Activated naive CD4-positive, alpha-beta T cell treated with anti-CD3 and anti-CD28 coated beads, Interleukin-2, amount 50 U/mL, for 72 hours (primary cell): ENCODE measurements around the gene TFDP2. TPM values are rescaled to one million over a fixed set of nuclear protein-coding genes. Genes with fewer than 3 reads are reported as not detected.

Experiments
- ATAC-seq, 2 donors: fragments of 150-1000 bp; cut with Tn5 transposase; 2 replicates each; pipeline ENCODE4 v1.10.0; 2021; ENCODE audit warnings: mild to moderate bottlenecking in 2 of 2, moderate library complexity in 2 of 2
- DNase-seq, 2 donors: peaks; one replicate each; pipeline ENCODE4 v3.0.0; 2021 to 2022; ENCODE audit warnings: low spot score in 2 of 2
- H3K27ac Mint-ChIP-seq, 2 donors: one replicate each; pipeline ENCODE4 v1.8.0; 2022; ENCODE audit warnings: mild to moderate bottlenecking in 2 of 2, mixed read lengths in 2 of 2
- H3K36me3 Mint-ChIP-seq, 2 donors: one replicate each; pipeline ENCODE4 v1.8.0; 2022; ENCODE audit warnings: mixed read lengths in 2 of 2
- H3K9me3 Mint-ChIP-seq, 2 donors: one replicate each; pipeline ENCODE4 v1.8.0; 2022; ENCODE audit warnings: mixed read lengths in 2 of 2
- total RNA-seq, 2 donors: library from RNA; stranded (reverse); gene quantifications; one replicate each; pipeline ENCODE4 v1.2.3, GENCODE V29; 2022

Gene TFDP2
- total RNA-seq, 2 donors from 2014 or later: 22.7 to 28.5 TPM

DNA sequence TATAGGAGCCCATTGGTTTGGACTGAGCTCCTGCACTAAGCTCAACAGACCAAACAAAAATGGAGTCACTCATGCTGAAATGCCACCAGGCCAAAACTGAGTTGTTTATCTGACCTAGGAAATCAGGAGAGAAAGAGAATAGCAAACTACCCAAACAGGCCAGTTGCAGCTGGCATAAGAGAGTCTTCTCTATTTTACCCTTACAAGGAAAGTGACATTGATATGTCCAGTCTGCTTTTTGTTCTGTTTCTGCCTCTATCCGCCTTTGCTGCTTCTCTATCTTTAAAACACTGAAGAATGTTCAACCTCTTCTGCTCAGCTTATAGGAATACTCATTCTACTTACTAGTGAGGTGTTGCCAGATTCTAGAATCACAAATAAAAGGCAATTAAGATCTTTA is 177.8 kb downstream of the TFDP2 start:
- no peak for ATAC-seq
- H3K27ac Mint-ChIP-seq: no peak overlapping the region
- H3K36me3 Mint-ChIP-seq: no peaks in the 10 kb centered on the region
- no peaks in the 10 kb centered on the region for H3K9me3 Mint-ChIP-seq
- DNase-seq: no peak

DNA sequence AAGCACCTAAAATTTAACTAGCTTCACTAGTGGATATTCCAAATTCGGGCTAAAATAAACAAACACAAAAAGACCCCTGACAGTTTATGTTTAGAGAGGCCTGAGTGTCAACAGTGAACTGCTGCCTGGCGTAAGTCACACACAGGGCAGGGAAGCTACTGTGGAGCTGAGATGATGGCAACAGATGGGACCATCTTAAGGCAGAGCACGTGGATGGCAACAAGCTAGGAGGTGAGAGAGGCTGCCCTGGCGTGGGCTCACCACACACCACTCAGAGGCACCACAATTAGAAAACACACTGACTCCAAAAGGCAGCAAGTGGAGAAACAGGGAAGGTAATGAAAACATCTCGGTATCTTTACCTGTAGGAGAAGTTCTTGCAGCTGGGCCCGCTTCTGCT is 179.6 kb downstream of the TFDP2 start:
- ATAC-seq (no peak), DNase-seq (no peak)

GRCh38 chr3:141965471-141965870 is 183.9 kb downstream of the TFDP2 start:
- Mint-ChIP-seq H3K9me3 (no peaks in the 10 kb centered on the region), H3K36me3 (no peaks in the 10 kb centered on the region), H3K27ac (peak overlapping the region in 1 of 2 donors; percentile 15)
- ATAC-seq (no peak), DNase-seq (no peak)

More for the DNA sequence above, 179.6 kb downstream of the TFDP2 start:
- no peaks in the 10 kb centered on the region for H3K9me3 Mint-ChIP-seq
- H3K36me3 Mint-ChIP-seq: no peaks in the 10 kb centered on the region
- no peak overlapping the region for H3K27ac Mint-ChIP-seq

DNA sequence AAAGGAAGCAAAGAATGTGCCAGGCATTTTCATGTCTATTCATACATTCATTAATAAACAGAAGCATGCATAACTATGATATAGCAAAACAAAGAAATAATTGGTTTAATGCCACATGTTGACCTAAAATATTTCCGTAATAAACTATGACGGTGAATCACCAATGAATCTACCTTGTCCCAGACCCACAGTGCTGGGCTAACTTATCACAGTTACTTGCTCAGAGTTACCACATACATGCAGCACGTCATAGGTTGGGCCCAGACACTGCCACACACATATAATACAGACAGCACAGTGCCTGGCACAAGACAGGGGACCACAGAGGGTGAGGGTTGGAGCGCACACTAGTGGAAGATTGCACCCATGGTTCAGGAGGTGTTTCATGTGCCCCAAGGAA is 186.0 kb downstream of the TFDP2 start:
- Mint-ChIP-seq H3K9me3 (no peaks in the 10 kb centered on the region), H3K27ac (no peak overlapping the region), H3K36me3 (peaks cover 0 to 4% of the 10 kb centered on the region in 2 donors)
- ATAC-seq (no peak), DNase-seq (no peak)

GRCh38 chr3:141960731-141961130 is 188.6 kb downstream of the TFDP2 start:
- no peak for ATAC-seq
- peaks cover 0 to 4% of the 10 kb centered on the region in 2 donors for H3K36me3 Mint-ChIP-seq
- DNase-seq: no peak
- no peaks in the 10 kb centered on the region for H3K9me3 Mint-ChIP-seq
- no peak overlapping the region for H3K27ac Mint-ChIP-seq

DNA sequence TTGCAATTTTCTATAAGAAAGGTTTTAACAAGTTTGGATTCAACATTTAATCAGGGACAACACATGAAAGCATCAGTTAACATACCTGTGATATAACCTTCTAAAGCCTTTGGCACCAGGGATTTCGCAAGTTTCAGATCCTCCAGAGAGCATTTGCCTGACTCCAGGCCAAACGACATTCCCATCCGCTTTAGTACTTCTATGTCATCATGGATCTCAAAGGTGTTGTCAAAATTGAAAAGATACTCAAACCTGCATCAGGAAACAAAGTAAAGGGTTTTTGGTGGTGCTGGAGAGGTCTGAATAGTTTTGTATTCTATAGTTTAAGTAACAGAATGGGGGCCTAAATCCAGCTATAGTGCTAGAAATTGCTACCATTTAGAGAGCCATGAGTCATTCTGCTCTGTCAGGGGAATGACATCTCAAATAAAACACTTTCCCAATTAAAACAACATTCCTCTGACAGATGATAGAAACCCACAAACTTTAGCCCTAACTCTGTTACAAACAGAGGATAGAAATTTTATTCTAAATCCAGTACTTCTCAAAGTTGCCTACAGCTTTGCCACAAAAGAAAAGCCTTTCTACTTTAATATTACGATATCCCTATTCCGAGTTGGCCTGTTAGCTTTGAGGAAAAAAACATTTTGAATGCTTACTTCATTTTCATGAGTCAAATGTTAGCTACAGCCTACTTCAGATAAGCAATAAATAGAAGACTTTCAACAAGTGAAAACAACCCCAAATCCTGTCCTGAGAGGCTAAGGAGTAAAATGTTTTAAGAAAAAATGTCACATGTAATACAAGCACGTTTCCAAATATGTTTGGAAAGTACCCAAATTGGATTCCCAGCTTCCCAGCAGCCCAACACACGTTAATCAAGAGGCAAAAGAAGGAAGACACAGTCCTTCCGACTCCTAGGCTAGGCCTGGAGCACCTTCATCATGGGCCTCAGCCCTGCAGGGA is 189.5 kb downstream of the TFDP2 start:
- no peak overlapping the region for H3K27ac Mint-ChIP-seq
- no peak for ATAC-seq
- DNase-seq: no peak
- H3K9me3 Mint-ChIP-seq: no peaks in the 10 kb centered on the region
- H3K36me3 Mint-ChIP-seq: peaks cover 0 to 4% of the 10 kb centered on the region in 2 donors

DNA sequence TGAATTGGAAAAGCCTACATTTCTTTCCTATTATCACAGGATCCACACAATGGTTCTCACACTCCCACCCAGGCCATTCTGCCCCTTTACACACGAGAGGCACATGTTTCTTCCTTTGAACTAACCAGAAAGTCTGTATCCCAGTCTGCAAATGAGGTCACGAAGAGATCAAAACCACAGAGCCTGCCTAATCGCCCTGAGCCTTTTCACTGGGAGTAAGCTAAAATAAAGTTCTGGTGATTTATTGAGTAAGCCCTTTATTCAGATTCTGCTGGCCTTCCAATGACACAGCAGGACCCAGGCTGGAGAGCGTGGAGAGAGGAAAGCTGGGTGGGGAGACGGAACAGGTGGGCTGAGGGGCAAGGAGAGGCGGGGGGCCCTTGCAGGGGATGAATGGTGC is 194.2 kb downstream of the TFDP2 start:
- DNase-seq: no peak
- Mint-ChIP-seq H3K27ac (no peak overlapping the region), H3K36me3 (peaks cover 3 to 4% of the 10 kb centered on the region in 2 donors), H3K9me3 (no peaks in the 10 kb centered on the region)
- no peak for ATAC-seq

GRCh38 chr3:141952611-141953010 is 196.7 kb downstream of the TFDP2 start:
- no peak for ATAC-seq
- Mint-ChIP-seq H3K27ac (no peak overlapping the region), H3K9me3 (no peaks in the 10 kb centered on the region), H3K36me3 (peaks cover 0 to 6% of the 10 kb centered on the region in 2 donors)
- DNase-seq: no peak

DNA sequence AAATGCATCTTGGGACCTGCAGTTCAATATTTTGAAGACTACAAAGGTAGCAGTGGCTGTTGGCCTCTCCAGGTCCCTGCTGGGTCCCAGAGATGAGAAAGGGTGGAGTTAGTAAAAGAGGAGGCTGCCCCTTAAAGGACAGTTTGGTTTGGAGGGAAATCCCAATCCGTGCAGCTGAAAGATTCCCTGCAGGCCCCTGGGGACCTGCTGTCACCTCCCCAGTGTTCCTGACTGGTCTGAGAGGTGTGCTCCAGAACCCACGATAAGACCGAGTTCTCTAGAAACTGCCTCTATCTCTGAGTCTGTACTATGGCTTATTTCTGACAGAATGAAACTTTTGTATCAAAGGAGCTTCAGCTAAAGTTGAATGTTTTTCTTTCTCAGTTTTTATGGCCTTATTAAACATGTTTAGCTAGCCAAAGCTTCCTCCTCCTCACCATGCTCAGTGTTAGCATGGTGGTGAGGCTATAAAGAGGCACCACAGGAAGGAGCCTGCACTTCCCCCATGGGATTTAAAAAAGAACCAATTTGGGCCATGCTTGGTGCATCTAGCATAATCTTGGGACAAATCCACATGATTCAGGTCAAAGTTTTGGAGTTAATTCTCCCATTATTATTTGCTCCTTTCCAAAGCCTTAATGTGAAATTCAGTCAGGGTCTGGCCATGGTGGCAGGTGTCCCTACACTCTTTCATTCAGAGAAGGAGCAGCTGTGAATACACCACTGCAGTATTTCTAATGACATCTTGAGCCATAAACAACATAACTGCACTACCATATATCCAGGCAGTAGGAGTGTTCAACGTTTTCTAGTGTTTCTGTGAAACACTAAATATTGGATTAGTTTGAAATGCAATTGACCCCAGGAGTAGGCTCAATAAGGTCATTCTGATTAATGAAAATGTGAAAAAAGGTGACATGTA is 198.5 kb downstream of the TFDP2 start:
- no peak for ATAC-seq
- H3K36me3 Mint-ChIP-seq: peaks cover 0 to 6% of the 10 kb centered on the region in 2 donors
- peak overlapping the region in 1 of 2 donors; percentile 29 for H3K27ac Mint-ChIP-seq
- no peaks in the 10 kb centered on the region for H3K9me3 Mint-ChIP-seq
- DNase-seq: no peak

DNA sequence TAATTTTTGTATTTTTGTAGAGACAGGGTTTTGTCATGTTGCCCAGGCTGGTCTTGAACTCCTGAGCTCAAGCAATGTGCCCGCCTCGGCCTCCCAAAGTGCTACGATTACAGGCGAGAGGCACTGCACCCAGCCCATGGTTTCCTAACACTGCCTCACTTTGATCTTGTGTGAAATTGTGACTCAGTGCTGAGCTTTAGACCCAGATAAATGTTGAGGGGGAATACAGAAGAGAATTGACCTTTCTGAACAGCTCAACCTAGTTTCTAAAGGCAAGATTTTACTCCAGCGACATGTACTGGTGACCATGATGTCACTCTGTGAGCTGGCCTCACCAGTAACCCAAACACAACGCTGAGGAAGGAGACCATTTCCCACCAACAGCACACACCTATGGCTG is 199.4 kb downstream of the TFDP2 start:
- DNase-seq (no peak), ATAC-seq (peak; percentile 38 to 91)
- Mint-ChIP-seq H3K9me3 (no peaks in the 10 kb centered on the region), H3K27ac (peak overlapping the region in 1 of 2 donors; percentile 29), H3K36me3 (peaks cover 0 to 6% of the 10 kb centered on the region in 2 donors)

- DNase-seq: no peak
- peaks cover 0 to 6% of the 10 kb centered on the region in 2 donors for H3K36me3 Mint-ChIP-seq
- no peaks in the 10 kb centered on the region for H3K9me3 Mint-ChIP-seq
- no peak overlapping the region for H3K27ac Mint-ChIP-seq
- ATAC-seq: no peak
Observed at GRCh38 chr3:141949399-141949798, 199.9 kb downstream of the TFDP2 start.

- no peak overlapping the region for H3K27ac Mint-ChIP-seq
- peaks cover 0 to 6% of the 10 kb centered on the region in 2 donors for H3K36me3 Mint-ChIP-seq
- ATAC-seq (no peak), DNase-seq (no peak)
- peaks cover 0 to 4% of the 10 kb centered on the region in 2 donors for H3K9me3 Mint-ChIP-seq
Observed at GRCh38 chr3:141945726-141946485, 203.4 kb downstream of the TFDP2 start.

GRCh38 chr3:141942006-141942405 is 207.3 kb downstream of the TFDP2 start:
- Mint-ChIP-seq H3K9me3 (peaks cover 0 to 4% of the 10 kb centered on the region in 2 donors), H3K27ac (no peak overlapping the region), H3K36me3 (no peaks in the 10 kb centered on the region)
- ATAC-seq: no peak
- DNase-seq: no peak

DNA sequence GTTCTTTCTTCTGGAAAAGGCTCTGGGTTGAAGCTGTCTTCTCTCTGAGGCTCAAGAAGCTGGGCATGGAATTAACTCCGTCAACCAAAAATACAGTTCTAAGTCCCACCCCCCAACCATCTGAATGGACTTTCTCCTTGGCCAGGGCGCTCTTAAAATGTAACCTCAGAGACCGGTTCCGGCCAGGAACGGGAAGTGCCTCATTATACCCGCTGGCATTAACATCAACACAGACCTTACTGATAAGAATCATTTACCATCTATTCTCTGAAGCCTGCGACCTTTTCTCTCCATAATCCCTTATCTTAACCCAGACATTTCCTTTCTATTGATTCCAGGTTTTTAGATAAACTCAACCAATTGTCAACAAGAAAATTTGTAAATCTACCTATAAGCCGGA is 208.3 kb downstream of the TFDP2 start:
- no peak for DNase-seq
- no peaks in the 10 kb centered on the region for H3K36me3 Mint-ChIP-seq
- no peak for ATAC-seq
- H3K9me3 Mint-ChIP-seq: peaks cover 0 to 4% of the 10 kb centered on the region in 2 donors
- H3K27ac Mint-ChIP-seq: peak overlapping the region in 1 of 2 donors; percentile 90

DNA sequence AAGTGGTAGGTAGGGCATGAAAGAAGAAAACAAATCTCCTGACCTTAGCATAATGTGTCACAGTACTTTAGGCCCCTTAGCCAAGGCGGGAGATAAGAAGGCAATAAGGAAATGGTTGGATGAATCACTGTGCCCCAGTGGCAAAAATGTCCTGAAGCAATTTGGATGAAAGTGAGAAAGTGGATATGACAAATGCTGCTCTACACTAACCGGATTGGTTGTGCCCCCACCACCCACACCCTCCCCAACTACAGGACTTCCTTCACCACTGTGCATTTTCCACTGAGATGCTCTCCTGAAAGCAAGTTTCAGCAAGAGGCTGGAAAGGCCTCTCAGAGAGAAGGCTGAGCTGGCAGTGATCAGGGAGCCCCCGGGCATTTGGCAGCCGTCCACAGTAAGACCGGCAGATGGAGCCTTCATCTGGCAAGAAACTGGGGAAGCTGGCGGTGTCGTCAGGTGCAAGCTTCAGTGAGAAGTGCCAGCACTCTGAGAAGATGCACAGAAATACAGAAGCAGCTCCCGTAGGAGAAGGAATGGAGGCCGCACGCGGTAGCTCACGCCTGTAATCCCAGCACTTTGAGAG is 209.1 kb downstream of the TFDP2 start:
- H3K36me3 Mint-ChIP-seq: no peaks in the 10 kb centered on the region
- peak; percentile 90 to 91 for ATAC-seq
- peak; percentile 37 to 84 for DNase-seq

DNA sequence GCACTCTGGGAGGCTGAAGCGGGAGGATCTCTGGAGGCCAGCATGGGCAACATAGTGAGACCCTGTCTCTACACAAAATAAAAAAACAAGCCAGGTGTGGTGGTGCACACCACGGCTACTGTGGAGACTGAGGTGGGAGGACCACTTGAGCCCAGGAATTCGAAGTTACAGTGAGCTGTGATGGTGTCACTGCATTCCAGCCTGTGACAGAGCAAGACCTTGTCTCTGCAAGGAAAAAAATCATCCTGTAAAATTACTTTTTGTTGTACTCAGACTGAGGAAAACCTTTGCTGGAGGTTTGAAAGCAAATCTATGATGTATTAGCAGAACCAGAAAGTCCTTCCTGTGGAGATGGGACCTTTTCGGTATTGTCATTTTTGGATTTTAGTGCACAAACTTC is 209.6 kb downstream of the TFDP2 start:
- Mint-ChIP-seq H3K36me3 (no peaks in the 10 kb centered on the region), H3K27ac (peak overlapping the region in 1 of 2 donors; percentile 90), H3K9me3 (peaks cover 0 to 4% of the 10 kb centered on the region in 2 donors)
- ATAC-seq (no peak), DNase-seq (no peak)

More for the DNA sequence above, 209.1 kb downstream of the TFDP2 start:
- Mint-ChIP-seq H3K9me3 (peaks cover 0 to 4% of the 10 kb centered on the region in 2 donors), H3K27ac (peak overlapping the region; percentile 57 to 90)
